Tibial nerve (tissue), 4 donors: ENCODE results near the gene GDE1.

Experiments used
- EP300 ChIP-seq, 2 donors: sonication (generic); formaldehyde crosslinking; IDR thresholded peaks; one replicate each; pipeline ENCODE4 v1.6.1; 2017; ENCODE audit warnings: antibody characterized with exemption in 2 of 2, mild to moderate bottlenecking in 1 of 2
- POLR2A ChIP-seq, 2 donors: fragments of 450-650 bp; IDR thresholded peaks; one replicate each; pipeline ENCODE4 v1.6.1; 2017; ENCODE audit warnings: antibody characterized with exemption in 2 of 2, mild to moderate bottlenecking in 2 of 2, moderate library complexity in 2 of 2
- TF ChIP-seq, protein P1 (sequence below), 5 experiments: fragments of 200-600 bp in 3 of 5; fragments of 450-650 bp in 2 of 5; sonication (generic) in 3 of 5; IDR thresholded peaks; one replicate each; pipeline ENCODE4 v1.5.1; 2016 to 2019; ENCODE audit warnings: antibody characterized with exemption in 5 of 5, mild to moderate bottlenecking in 3 of 5, moderate library complexity in 2 of 5

DNA sequence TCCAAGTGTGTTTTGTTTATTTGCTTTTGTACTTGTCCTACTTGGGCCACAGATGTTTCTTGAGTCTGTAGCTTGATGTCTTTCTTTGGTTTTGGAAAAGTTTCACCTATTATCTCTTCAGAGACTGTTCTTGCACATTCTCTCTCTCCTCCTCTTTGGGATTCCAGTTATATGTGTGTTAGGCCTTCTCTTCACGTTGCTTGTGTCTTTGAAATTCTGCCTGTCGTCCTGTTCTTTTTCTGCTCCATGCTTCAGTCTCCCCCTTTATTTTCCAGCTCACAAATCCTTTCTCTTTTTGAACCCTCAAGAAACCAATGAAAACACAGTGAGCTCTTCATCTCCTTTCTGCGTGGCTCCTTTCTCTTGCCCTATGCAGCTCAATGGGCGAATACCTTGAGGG lies 41.5 kb upstream of the GDE1 start:
- TF ChIP-seq, protein P1, sequence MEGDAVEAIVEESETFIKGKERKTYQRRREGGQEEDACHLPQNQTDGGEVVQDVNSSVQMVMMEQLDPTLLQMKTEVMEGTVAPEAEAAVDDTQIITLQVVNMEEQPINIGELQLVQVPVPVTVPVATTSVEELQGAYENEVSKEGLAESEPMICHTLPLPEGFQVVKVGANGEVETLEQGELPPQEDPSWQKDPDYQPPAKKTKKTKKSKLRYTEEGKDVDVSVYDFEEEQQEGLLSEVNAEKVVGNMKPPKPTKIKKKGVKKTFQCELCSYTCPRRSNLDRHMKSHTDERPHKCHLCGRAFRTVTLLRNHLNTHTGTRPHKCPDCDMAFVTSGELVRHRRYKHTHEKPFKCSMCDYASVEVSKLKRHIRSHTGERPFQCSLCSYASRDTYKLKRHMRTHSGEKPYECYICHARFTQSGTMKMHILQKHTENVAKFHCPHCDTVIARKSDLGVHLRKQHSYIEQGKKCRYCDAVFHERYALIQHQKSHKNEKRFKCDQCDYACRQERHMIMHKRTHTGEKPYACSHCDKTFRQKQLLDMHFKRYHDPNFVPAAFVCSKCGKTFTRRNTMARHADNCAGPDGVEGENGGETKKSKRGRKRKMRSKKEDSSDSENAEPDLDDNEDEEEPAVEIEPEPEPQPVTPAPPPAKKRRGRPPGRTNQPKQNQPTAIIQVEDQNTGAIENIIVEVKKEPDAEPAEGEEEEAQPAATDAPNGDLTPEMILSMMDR (IDR thresholded peaks at IDR 0.05), result no peak
- TF ChIP-seq POLR2A (IDR thresholded peaks at IDR 0.05) (no peak), EP300 (IDR thresholded peaks at IDR 0.05) (no peak)
